HCT116 (cell line): ENCODE data around the gene PRR35. TPM values are rescaled to one million over a fixed set of nuclear protein-coding genes. Genes with fewer than 3 reads are reported as not detected.

ENCODE experiments used
- ATAC-seq: fragments of 200-7000 bp; cut with Tn5 transposase; 2 replicates; pipeline ENCODE4 v1.9.1; 2020; ENCODE audit warnings: mild to moderate bottlenecking, moderate library complexity
- BruUV-seq: library from RNA; stranded (reverse); fragments of 400-500 nt; replicated peaks from 2 replicates; lab custom pipeline; 2021; lab: Mats Ljungman, UMichigan
- CTCF ChIA-PET: fragments of 300-600 bp; sonication (Branson Sonifier 250); formaldehyde crosslinking; loops from one replicate; lab custom pipeline; 2021; ENCODE audit warnings: antibody characterized with exemption; lab: Charles Lee
- POLR2A ChIA-PET: fragments of 300-600, 350-600 bp; sonication (Branson Sonifier 250); formaldehyde crosslinking; loops from one replicate; lab custom pipeline; 2021; ENCODE audit warnings: antibody characterized with exemption; lab: Charles Lee
- RAD21 ChIA-PET, 2 experiments: fragments of 300-600 bp; sonication (Branson Sonifier 250); formaldehyde crosslinking; loops; one replicate each; lab custom pipeline; 2023; ENCODE audit warnings: low total read pairs in 2 of 2; ENCODE audit not compliant: uncharacterized antibody in 2 of 2, unreplicated experiment in 2 of 2, low non-redundant PET in 1 of 2; lab: Charles Lee
- DNase-seq: peaks from one replicate; pipeline ENCODE4 v3.0.0-alpha.2; 2010; ENCODE audit warnings: low read depth, low spot score
- H2AFZ ChIP-seq: fragments of 200-600 bp; shearing (Covaris generic), sonication (generic); 2 replicates; pipeline ENCODE4 v1.6.1; 2017; ENCODE audit warnings: low read depth, mixed run types, mixed read lengths, antibody characterized with exemption, low read length; ENCODE audit not compliant: poor library complexity, severe bottlenecking
- H3K27ac ChIP-seq: 2 replicates; pipeline ENCODE4 v1.5.1; 2012; ENCODE audit warnings: low read depth, low read length
- H3K27me3 ChIP-seq: fragments of 200-600 bp; sonication (generic); 2 replicates; pipeline ENCODE4 v1.6.1; 2016; ENCODE audit warnings: mixed run types, low read length, mixed read lengths; ENCODE audit not compliant: insufficient read depth
- H3K36me3 ChIP-seq, 2 experiments: fragments of 200-500 bp in 1 of 2; fragments of 200-600 bp in 1 of 2; sonication (Bioruptor generic) in 1 of 2; sonication (generic) in 1 of 2; 2 replicates each; pipeline versions ENCODE4 v1.5.1 to v1.6.1; 2014 to 2016; ENCODE audit warnings: low read length in 2 of 2, inconsistent platforms in 1 of 2, mixed read lengths in 1 of 2, mixed run types in 1 of 2; ENCODE audit not compliant: insufficient read depth in 2 of 2, control insufficient read depth in 1 of 2
- H3K4me1 ChIP-seq, 2 experiments: fragments of 200-600 bp in 1 of 2; sonication (generic) in 1 of 2; 2 replicates each; pipeline versions ENCODE4 v1.5.1 to v1.6.1; 2012 to 2017; ENCODE audit warnings: low read length in 2 of 2, inconsistent platforms in 1 of 2, mild to moderate bottlenecking in 1 of 2, mixed read lengths in 1 of 2, mixed run types in 1 of 2, moderate library complexity in 1 of 2; ENCODE audit not compliant: insufficient read depth in 2 of 2, control insufficient read depth in 1 of 2
- H3K4me2 ChIP-seq: fragments of 200-600 bp; sonication (generic); 2 replicates; pipeline ENCODE4 v1.6.1; 2017; ENCODE audit warnings: mixed run types, low read length, mixed read lengths
- H3K4me3 ChIP-seq, 2 experiments: fragments of 200-600 bp in 1 of 2; sonication (generic) in 1 of 2; replicated peaks in 1 of 2; 2 replicates each; pipeline ENCODE4 v1.5.1; 2011 to 2016; ENCODE audit warnings: low read length in 2 of 2, control low read depth in 1 of 2, low read depth in 1 of 2, mild to moderate bottlenecking in 1 of 2, mixed read lengths in 1 of 2, mixed run types in 1 of 2
- H3K79me2 ChIP-seq: fragments of 200-600 bp; sonication (generic); 2 replicates; pipeline ENCODE4 v1.6.1; 2017; ENCODE audit warnings: mild to moderate bottlenecking, mixed run types, low read length, moderate library complexity, mixed read lengths; ENCODE audit not compliant: insufficient read depth
- H3K9ac ChIP-seq: fragments of 200-600 bp; sonication (generic); 2 replicates; pipeline ENCODE4 v1.6.1; 2016; ENCODE audit warnings: low read length, mixed read lengths
- H3K9me2 ChIP-seq: fragments of 200-600 bp; sonication (generic), shearing (Covaris generic); 2 replicates; pipeline ENCODE4 v1.6.1; 2017; ENCODE audit warnings: mixed run types, mild to moderate bottlenecking, moderate library complexity; ENCODE audit not compliant: insufficient read depth
- H3K9me3 ChIP-seq, 2 experiments: fragments of 200-500 bp in 1 of 2; fragments of 200-600 bp in 1 of 2; sonication (Bioruptor generic) in 1 of 2; sonication (generic) in 1 of 2; 2 replicates each; pipeline ENCODE4 v1.6.1; 2014 to 2017; ENCODE audit warnings: low read length in 2 of 2, mixed read lengths in 2 of 2, inconsistent platforms in 1 of 2, low read depth in 1 of 2, mild to moderate bottlenecking in 1 of 2, mixed run types in 1 of 2, moderate library complexity in 1 of 2; ENCODE audit not compliant: control insufficient read depth in 1 of 2, insufficient read depth in 1 of 2
- H4K20me1 ChIP-seq: fragments of 200-600 bp; sonication (generic), shearing (Covaris generic); 2 replicates; pipeline ENCODE4 v1.6.1; 2017; ENCODE audit warnings: mixed run types, mild to moderate bottlenecking, moderate library complexity; ENCODE audit not compliant: insufficient read depth
- ATF3 ChIP-seq: IDR thresholded peaks from 2 replicates; pipeline ENCODE4 v1.6.1; 2012
- CBX3 ChIP-seq: IDR thresholded peaks from 2 replicates; pipeline ENCODE4 v1.6.1; 2012; ENCODE audit warnings: low read depth
- CEBPB ChIP-seq: IDR thresholded peaks from 2 replicates; pipeline ENCODE4 v1.6.1; 2012; ENCODE audit warnings: low read depth
- EGR1 ChIP-seq: IDR thresholded peaks from 2 replicates; pipeline ENCODE4 v1.6.1; 2012; ENCODE audit warnings: low read depth
- EZH2 ChIP-seq: fragments of 200-600 bp; sonication (generic); IDR thresholded peaks from 2 replicates; pipeline ENCODE4 v1.6.1; 2017; ENCODE audit warnings: antibody characterized with exemption, mixed run types
- MAX ChIP-seq: IDR thresholded peaks from 2 replicates; pipeline ENCODE4 v1.6.1; 2012
- POLR2A ChIP-seq: IDR thresholded peaks from 2 replicates; pipeline ENCODE4 v1.7.0; 2011; ENCODE audit warnings: borderline replicate concordance; ENCODE audit not compliant: insufficient read depth, insufficient read length; ENCODE audit errors: extremely low read depth
- POLR2AphosphoS5 ChIP-seq: IDR thresholded peaks from 2 replicates; pipeline ENCODE4 v1.6.1; 2011; ENCODE audit warnings: mild to moderate bottlenecking, low read depth, low read length, moderate library complexity
- REST ChIP-seq: IDR thresholded peaks from 2 replicates; pipeline ENCODE4 v1.6.1; 2012; ENCODE audit warnings: low read depth
- SP1 ChIP-seq: IDR thresholded peaks from 2 replicates; pipeline ENCODE4 v1.6.1; 2012; ENCODE audit warnings: low read depth
- YY1 ChIP-seq: IDR thresholded peaks from 2 replicates; pipeline ENCODE4 v1.6.1; 2011; ENCODE audit warnings: low read length, low read depth, moderate library complexity, mild to moderate bottlenecking; ENCODE audit not compliant: insufficient replicate concordance; ENCODE audit errors: extremely low read depth
- ZBTB33 ChIP-seq: IDR thresholded peaks from 2 replicates; pipeline ENCODE4 v1.6.1; 2011; ENCODE audit warnings: mild to moderate bottlenecking, low read length, moderate library complexity; ENCODE audit not compliant: insufficient replicate concordance; ENCODE audit errors: extremely low read depth
- ZFX ChIP-seq: fragments of 450-650 bp; IDR thresholded peaks from 2 replicates; pipeline ENCODE4 v1.6.1; 2017
- ZNF274 ChIP-seq: fragments of 200-500 bp; sonication (Bioruptor generic); IDR thresholded peaks from 2 replicates; pipeline ENCODE4 v1.6.1; 2014; ENCODE audit warnings: mild to moderate bottlenecking, low read depth, low read length, inconsistent platforms
- intact Hi-C: fragments of 100-400 bp; cut with micrococcal nuclease; formaldehyde crosslinking; loops from 2 replicates; pipeline ENCODE4 v1.10.0; 2022
- total RNA-seq: library from RNA; stranded (reverse); gene quantifications from one replicate; pipeline ENCODE4 v1.2.1, GENCODE V29; 2021; ENCODE audit not compliant: unreplicated experiment

Gene PRR35
- total RNA-seq, 1 experiment from 2014 or later: not detected

- Histone ChIP-seq H3K9me2 (no peaks in the 10 kb centered on the region), H3K79me2 (peaks cover 21% of the 10 kb centered on the region; the same call in 1 of the 2 replicates), H3K4me2 (no peak overlapping the region), H3K9me3 (no peaks in the 10 kb centered on the region), H3K27ac (no peak overlapping the region), H4K20me1 (no peaks in the 10 kb centered on the region), H3K27me3 (no peaks in the 10 kb centered on the region), H3K36me3 (peaks cover 0 to 3% of the 10 kb centered on the region in 2 experiments; a peak in 1 of 4 replicates), H2AFZ (no peak overlapping the region), H3K4me1 (peaks cover 26 to 29% of the 10 kb centered on the region in 2 experiments), H3K9ac (no peak overlapping the region), H3K4me3 (no peak overlapping the region)
- POLR2A ChIA-PET: no interaction called here
- RAD21 ChIA-PET: no interaction called here
- BruUV-seq: no TSS peak
- intact Hi-C loops: no loop called here
- DNase-seq (no peak), ATAC-seq (no peak)
- TF ChIP-seq ZBTB33: no peak
- no peak for TF ChIP-seq EZH2
- TF ChIP-seq SP1: no peak
- no peak for TF ChIP-seq MAX
- no peak for TF ChIP-seq YY1
- no peak for TF ChIP-seq ZNF274
- no peak for TF ChIP-seq REST
- no peak for TF ChIP-seq ZFX
- no peak for TF ChIP-seq CEBPB
- no peak for TF ChIP-seq ATF3
- TF ChIP-seq CBX3: no peak
- TF ChIP-seq EGR1: no peak
- TF ChIP-seq POLR2A: no peak
- no peak for TF ChIP-seq POLR2AphosphoS5
- CTCF ChIA-PET: no interaction called here
These were observed 35.9 kb downstream of the PRR35 start for GRCh38 chr16:595942-596735.
